LNCAP (cell line): Measurements from ENCODE around the gene IFRD1.

Source experiments
- CTCF ChIP-seq: fragments of 450-650 bp; IDR thresholded peaks from 2 replicates; pipeline ENCODE4 v1.5.1; 2017; ENCODE audit warnings: mild to moderate bottlenecking

Gene IFRD1

GRCh38 chr7:112428715-112429114, 21.5 kb upstream of the IFRD1 start:
- TF ChIP-seq CTCF = no peak

DNA sequence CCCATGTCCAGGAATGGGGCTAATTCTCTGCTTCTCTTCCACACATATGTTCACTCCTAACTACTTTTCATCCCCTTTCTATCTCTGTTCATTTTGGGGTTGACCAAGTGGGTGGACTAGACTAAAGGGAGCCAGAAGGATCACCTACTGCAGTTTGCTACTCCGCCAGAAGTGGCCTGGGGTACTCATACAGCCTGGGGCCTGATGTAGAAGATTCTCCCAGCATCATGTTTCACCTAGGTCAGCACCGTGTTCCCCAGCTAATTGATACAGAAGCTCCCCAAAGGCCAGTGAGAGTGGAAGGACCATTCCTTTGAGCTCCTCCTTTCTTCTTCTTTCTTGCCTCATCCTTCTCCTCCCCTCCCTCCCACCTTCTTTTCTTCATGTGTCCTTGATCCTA, 19.6 kb upstream of the IFRD1 start:
- no peak for TF ChIP-seq CTCF

DNA sequence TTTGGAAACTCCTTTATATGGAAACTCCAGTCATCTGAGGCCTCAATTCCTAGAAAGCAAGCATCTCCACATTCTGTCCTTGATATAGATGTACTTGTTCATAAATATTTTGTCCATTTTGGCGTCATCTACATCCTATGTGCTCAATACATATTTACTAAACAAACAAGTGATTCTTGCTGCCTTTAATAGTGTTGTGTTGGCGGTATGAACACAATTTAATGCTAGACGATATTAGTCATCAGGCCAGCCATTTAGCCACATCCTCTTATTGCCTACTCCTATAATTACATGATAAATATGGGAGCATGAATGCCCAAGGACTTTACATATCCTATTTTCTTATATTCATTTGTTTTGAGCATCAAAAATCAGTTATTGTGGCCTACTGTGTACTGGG, 18.5 kb upstream of the IFRD1 start:
- no peak for TF ChIP-seq CTCF

GRCh38 chr7:112433289-112433688, 17.0 kb upstream of the IFRD1 start:
- TF ChIP-seq CTCF = no peak

DNA sequence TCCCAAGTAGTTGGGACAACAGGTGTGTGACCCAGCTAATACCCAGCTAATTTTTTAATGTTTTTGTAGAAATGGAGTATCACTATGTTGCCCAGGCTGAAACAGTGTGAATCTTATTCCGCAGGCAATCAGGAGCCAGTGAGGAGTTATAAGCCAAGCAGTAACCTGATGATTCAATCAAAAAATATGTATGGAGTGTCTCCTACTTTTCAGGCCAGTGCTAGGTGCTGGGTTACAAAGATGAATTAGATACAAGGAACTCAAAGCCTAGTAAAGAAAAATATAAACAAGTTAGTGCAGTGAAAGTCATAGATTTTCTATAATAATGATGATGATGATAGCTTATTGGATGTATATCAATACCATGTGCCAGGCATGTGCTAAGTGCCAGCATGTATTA, 13.2 kb upstream of the IFRD1 start:
- no peak for TF ChIP-seq CTCF

GRCh38 chr7:112439476-112439875, 10.8 kb upstream of the IFRD1 start:
- no peak for TF ChIP-seq CTCF

DNA sequence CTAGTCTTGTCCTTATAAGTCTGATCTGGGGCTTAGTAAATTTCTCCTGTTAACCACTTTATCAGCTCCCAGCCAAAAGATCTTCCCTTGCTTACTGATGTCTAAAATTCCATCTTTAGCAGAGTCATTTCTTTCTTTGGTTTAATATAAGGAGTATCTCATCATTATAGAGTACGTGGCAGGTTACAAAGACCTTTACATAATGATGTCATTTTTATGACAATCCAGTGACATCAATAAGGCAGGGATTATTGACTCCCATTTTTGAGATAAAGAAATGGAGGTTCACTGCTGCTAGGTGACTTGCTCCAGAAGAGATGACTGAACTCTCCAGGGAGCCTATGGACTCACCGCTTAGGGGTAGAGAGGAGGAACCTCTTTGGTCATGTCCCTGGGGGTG, 8.1 kb upstream of the IFRD1 start:
- no peak for TF ChIP-seq CTCF

- TF ChIP-seq CTCF = no peak
These were observed 5.8 kb upstream of the IFRD1 start for GRCh38 chr7:112444505-112444904.
